ENCODE data around the gene CALY.

The CALY gene

DNA sequence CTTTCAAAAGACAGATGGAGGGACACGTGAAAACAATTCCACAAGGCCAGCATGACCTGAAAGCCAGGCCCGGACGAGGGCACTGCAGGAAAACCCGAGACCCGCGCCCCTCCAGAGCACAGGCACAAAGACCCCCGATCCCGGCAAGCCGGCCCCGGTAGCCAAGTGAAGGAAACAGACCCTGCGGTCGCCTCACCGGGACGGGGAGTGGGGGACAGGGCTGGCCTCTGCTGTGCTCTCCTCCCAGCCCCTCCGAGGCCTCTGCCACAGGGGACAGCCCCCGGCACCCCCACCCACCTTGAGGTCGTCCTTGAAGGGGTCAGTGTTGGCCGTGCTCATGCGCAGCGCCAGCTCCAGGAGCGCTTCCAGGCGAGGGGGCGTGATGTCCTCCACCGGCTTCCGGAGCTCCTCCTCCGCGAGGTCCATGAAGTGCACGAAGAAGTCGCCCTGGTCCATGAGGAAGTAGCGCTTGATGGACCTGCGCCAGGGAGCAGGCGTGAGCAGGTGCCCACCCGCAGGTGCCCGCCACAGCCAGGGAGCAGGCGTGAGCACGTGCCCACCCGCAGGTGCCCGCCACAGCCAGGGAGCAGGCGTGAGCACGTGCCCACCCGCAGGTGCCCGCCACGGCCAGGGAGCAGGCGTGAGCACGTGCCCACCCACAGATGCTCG is 48.7 kb downstream of the CALY start:
- Histone ChIP-seq H3K9me3 (ENCODE audit: control insufficient read depth, insufficient read depth, low read length) (no peaks in the 10 kb centered on the region), H3K27ac (ENCODE audit: low read length) (no peak overlapping the region), H3K4me1 (ENCODE audit: control insufficient read depth, insufficient read depth, low read length) (no peaks in the 10 kb centered on the region), H3K27me3 (ENCODE audit: control insufficient read depth, insufficient read depth, low read length) (no peaks in the 10 kb centered on the region), H3K36me3 (ENCODE audit: control insufficient read depth, insufficient read depth, low read length) (peaks cover 49% of the 10 kb centered on the region), H3K4me3 (ENCODE audit: low read length) (no peak overlapping the region; the same call in 1 of the 2 replicates)
- no CpG with 5 or more reads among the region's 46 CpGs for WGBS (ENCODE audit: insufficient coverage, insufficient read length)
- no peak for DNase-seq (ENCODE audit: low read depth, low spot score)

- Histone ChIP-seq H3K9me3 (ENCODE audit: control insufficient read depth, insufficient read depth, low read length) (no peaks in the 10 kb centered on the region), H3K4me1 (ENCODE audit: control insufficient read depth, insufficient read depth, low read length) (no peaks in the 10 kb centered on the region), H3K36me3 (ENCODE audit: control insufficient read depth, insufficient read depth, low read length) (peaks cover 49% of the 10 kb centered on the region), H3K27ac (ENCODE audit: low read length) (no peak overlapping the region), H3K27me3 (ENCODE audit: control insufficient read depth, insufficient read depth, low read length) (no peaks in the 10 kb centered on the region), H3K4me3 (ENCODE audit: low read length) (no peak overlapping the region)
- no CpG with 5 or more reads among the region's 18 CpGs for WGBS (ENCODE audit: insufficient coverage, insufficient read length)
- DNase-seq (ENCODE audit: low read depth, low spot score): no peak
Measured at GRCh38 chr10:133286366-133286765, 50.3 kb downstream of the CALY start.

DNA sequence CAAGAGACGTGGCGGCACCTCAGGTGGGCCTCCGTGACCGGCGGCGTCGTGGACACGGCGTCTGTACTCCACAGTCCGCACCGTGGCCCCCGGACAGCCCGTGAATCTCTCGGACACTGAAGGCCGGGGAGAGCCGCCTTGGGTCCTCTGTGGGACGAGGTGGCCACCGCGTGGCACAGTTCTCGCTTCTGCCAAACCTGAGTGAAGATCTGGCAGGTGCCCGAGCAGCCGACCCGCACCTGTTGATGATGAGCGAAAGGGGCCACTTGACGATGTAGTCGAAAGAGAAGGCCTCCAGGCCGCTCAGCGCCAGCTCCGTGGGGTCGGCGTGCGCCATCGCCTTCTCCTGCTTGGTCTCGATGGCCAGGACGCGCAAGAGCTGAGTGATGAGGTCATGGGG is 51.5 kb downstream of the CALY start:
- WGBS (ENCODE audit: insufficient coverage, insufficient read length): no CpG with 5 or more reads among the region's 36 CpGs
- Histone ChIP-seq H3K4me1 (ENCODE audit: control insufficient read depth, insufficient read depth, low read length) (no peaks in the 10 kb centered on the region), H3K27ac (ENCODE audit: low read length) (no peak overlapping the region), H3K4me3 (ENCODE audit: low read length) (no peak overlapping the region), H3K9me3 (ENCODE audit: control insufficient read depth, insufficient read depth, low read length) (no peaks in the 10 kb centered on the region), H3K27me3 (ENCODE audit: control insufficient read depth, insufficient read depth, low read length) (no peaks in the 10 kb centered on the region), H3K36me3 (ENCODE audit: control insufficient read depth, insufficient read depth, low read length) (peaks cover 53% of the 10 kb centered on the region)
- DNase-seq (ENCODE audit: low read depth, low spot score): no peak

GRCh38 chr10:133283931-133284330 is 52.8 kb downstream of the CALY start:
- DNase-seq (ENCODE audit: low read depth, low spot score): no peak

DNA sequence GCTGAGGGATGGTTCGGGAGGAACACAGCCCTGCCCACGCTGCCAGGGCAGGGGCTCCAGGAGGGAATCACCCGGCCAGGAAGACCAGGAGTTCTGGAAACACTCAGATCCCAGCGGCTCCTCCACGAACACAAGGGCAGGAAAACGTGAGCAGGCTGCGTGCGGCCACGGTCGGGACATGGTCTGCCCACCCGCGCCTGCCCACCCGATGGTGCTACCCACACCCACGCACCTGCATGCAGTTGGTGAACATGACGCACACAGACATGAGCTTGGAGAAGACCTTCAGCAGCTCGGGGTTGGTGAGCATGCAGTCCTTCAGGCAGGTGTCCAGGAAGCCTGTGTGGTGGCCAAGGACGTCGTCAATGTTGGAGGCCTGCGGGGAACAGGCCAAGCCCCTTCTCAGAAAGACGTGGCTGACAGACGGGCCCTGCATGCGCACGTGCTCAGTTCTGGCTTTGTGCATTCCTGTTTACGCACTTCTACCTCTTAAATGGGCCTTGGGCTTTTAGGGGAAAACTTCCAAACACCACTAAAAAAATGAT is 53.8 kb downstream of the CALY start:
- no peak overlapping the region for H3K4me3 ChIP-seq (ENCODE audit: low read length)
- DNase-seq (ENCODE audit: low read depth, low spot score): no peak
- H3K9me3 ChIP-seq (ENCODE audit: control insufficient read depth, insufficient read depth, low read length): no peaks in the 10 kb centered on the region
- no peaks in the 10 kb centered on the region for H3K27me3 ChIP-seq (ENCODE audit: control insufficient read depth, insufficient read depth, low read length)
- no peak overlapping the region for H3K27ac ChIP-seq (ENCODE audit: low read length)
- no CpG with 5 or more reads among the region's 24 CpGs for WGBS (ENCODE audit: insufficient coverage, insufficient read length)
- peaks cover 34% of the 10 kb centered on the region for H3K36me3 ChIP-seq (ENCODE audit: control insufficient read depth, insufficient read depth, low read length)
- no peaks in the 10 kb centered on the region for H3K4me1 ChIP-seq (ENCODE audit: control insufficient read depth, insufficient read depth, low read length)

More at GRCh38 chr10:133283931-133284330, 52.8 kb downstream of the CALY start:
- H3K9me3 ChIP-seq (ENCODE audit: control insufficient read depth, insufficient read depth, low read length): no peaks in the 10 kb centered on the region
- WGBS (ENCODE audit: insufficient coverage, insufficient read length): no CpG with 5 or more reads among the region's 24 CpGs
- no peak overlapping the region for H3K27ac ChIP-seq (ENCODE audit: low read length)
- no peaks in the 10 kb centered on the region for H3K27me3 ChIP-seq (ENCODE audit: control insufficient read depth, insufficient read depth, low read length)
- H3K4me1 ChIP-seq (ENCODE audit: control insufficient read depth, insufficient read depth, low read length): no peaks in the 10 kb centered on the region
- peaks cover 44% of the 10 kb centered on the region for H3K36me3 ChIP-seq (ENCODE audit: control insufficient read depth, insufficient read depth, low read length)
- no peak overlapping the region for H3K4me3 ChIP-seq (ENCODE audit: low read length)

GRCh38 chr10:133281628-133282372 is 54.9 kb downstream of the CALY start:
- peaks cover 31% of the 10 kb centered on the region for H3K36me3 ChIP-seq (ENCODE audit: control insufficient read depth, insufficient read depth, low read length)
- peaks cover 2% of the 10 kb centered on the region; the same call in 1 of the 2 replicates for H3K4me1 ChIP-seq (ENCODE audit: control insufficient read depth, insufficient read depth, low read length)
- no peak overlapping the region for H3K4me3 ChIP-seq (ENCODE audit: low read length)
- DNase-seq (ENCODE audit: low read depth, low spot score): no peak
- H3K27ac ChIP-seq (ENCODE audit: low read length): no peak overlapping the region
- WGBS (ENCODE audit: insufficient coverage, insufficient read length): no CpG with 5 or more reads among the region's 38 CpGs
- no peaks in the 10 kb centered on the region for H3K9me3 ChIP-seq (ENCODE audit: control insufficient read depth, insufficient read depth, low read length)
- no peaks in the 10 kb centered on the region for H3K27me3 ChIP-seq (ENCODE audit: control insufficient read depth, insufficient read depth, low read length)

GRCh38 chr10:133281084-133281483 is 55.6 kb downstream of the CALY start:
- Histone ChIP-seq H3K27me3 (ENCODE audit: control insufficient read depth, insufficient read depth, low read length) (no peaks in the 10 kb centered on the region), H3K4me1 (ENCODE audit: control insufficient read depth, insufficient read depth, low read length) (peaks cover 3% of the 10 kb centered on the region; the same call in 1 of the 2 replicates), H3K27ac (ENCODE audit: low read length) (no peak overlapping the region), H3K4me3 (ENCODE audit: low read length) (no peak overlapping the region), H3K36me3 (ENCODE audit: control insufficient read depth, insufficient read depth, low read length) (peaks cover 28% of the 10 kb centered on the region), H3K9me3 (ENCODE audit: control insufficient read depth, insufficient read depth, low read length) (no peaks in the 10 kb centered on the region)
- no CpG with 5 or more reads among the region's 15 CpGs for WGBS (ENCODE audit: insufficient coverage, insufficient read length)
- DNase-seq (ENCODE audit: low read depth, low spot score): no peak

DNA sequence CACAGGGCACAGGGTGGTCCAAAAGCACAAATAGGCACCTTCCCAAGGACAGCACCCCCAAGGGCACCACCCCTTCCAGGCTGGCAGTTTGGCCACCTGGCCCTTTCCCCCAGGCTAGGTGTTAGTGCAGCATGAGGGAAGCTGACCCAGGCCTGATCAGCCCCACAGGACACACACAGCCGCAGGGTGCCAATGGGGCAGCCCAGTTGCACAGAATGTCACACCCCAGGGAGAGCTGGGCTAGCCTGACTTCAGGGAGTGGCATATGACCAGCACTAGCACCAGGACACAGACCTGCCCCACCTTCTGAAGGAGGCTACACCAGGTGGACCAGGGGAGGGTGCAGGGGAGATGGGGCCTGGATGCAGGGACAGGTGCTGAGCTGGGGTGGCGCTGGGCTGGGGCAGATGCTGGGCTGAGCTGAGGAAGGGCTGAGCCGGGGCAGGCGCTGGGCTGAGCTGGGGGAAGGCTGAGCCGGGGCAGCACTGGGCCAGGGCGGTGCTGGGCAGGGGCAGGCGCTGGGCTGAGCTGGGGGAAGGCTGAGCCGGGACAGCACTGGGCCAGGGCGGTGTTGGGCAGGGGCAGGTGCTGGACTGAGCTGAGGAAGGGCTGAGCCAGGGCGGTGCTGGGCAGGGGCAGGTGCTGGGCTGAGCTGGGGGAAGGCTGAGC is 56.2 kb downstream of the CALY start:
- Histone ChIP-seq H3K27me3 (ENCODE audit: control insufficient read depth, insufficient read depth, low read length) (no peaks in the 10 kb centered on the region), H3K4me3 (ENCODE audit: low read length) (no peak overlapping the region), H3K36me3 (ENCODE audit: control insufficient read depth, insufficient read depth, low read length) (peaks cover 28% of the 10 kb centered on the region), H3K27ac (ENCODE audit: low read length) (no peak overlapping the region), H3K9me3 (ENCODE audit: control insufficient read depth, insufficient read depth, low read length) (no peaks in the 10 kb centered on the region), H3K4me1 (ENCODE audit: control insufficient read depth, insufficient read depth, low read length) (peaks cover 5% of the 10 kb centered on the region)
- no CpG with 5 or more reads among the region's 10 CpGs for WGBS (ENCODE audit: insufficient coverage, insufficient read length)
- no peak for DNase-seq (ENCODE audit: low read depth, low spot score)

DNA sequence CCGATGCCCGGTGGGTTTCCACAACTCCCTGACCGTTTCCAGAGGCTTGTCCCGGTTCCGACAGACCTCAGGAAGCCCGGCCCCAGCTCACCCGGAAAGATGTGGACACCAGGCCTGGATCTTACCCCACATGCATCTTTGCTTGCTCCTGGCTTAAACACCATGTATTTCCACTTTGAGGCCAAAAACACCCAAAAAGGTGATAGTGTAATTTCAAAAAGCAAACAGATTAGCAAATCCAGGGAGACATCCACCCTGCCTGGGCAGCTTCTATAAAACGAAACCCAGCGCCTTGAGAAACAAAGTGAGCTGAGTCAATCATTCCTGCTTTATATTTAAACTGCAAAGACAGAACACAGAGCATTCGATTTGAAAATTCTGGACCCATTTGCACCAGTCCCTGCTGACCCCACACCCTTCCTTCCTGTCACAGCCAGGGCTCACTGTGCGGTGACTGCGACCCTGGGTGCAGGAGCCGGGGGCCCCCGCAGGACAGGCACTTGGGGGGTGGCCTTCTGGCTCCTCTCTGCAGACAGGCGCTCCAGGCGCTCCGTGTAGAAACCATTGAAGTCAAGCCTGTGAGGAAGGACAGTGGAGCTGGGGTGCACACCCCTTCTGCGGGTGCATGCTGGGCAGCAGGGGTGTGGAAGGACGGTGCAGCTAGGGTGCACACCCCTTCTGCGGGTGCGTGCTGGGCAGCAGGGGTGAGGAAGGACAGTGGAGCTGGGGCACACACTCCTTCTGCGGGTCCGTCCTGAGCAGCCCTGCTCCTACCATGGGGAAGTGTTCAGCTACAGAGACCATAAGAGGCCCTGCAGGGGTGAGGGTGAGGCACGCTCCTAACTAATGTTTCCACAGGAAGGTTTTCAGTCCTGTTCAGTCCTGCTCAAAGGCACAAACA is 57.1 kb downstream of the CALY start:
- no peak overlapping the region for H3K27ac ChIP-seq (ENCODE audit: low read length)
- DNase-seq (ENCODE audit: low read depth, low spot score): no peak
- peaks cover 5% of the 10 kb centered on the region for H3K4me1 ChIP-seq (ENCODE audit: control insufficient read depth, insufficient read depth, low read length)
- H3K4me3 ChIP-seq (ENCODE audit: low read length): no peak overlapping the region
- no peaks in the 10 kb centered on the region for H3K27me3 ChIP-seq (ENCODE audit: control insufficient read depth, insufficient read depth, low read length)
- peaks cover 24% of the 10 kb centered on the region for H3K36me3 ChIP-seq (ENCODE audit: control insufficient read depth, insufficient read depth, low read length)
- WGBS (ENCODE audit: insufficient coverage, insufficient read length): no CpG with 5 or more reads among the region's 24 CpGs
- no peaks in the 10 kb centered on the region for H3K9me3 ChIP-seq (ENCODE audit: control insufficient read depth, insufficient read depth, low read length)
